ENCODE results near the gene WNT1.

The WNT1 gene

GRCh38 chr12:48994224-48995085 lies 16.3 kb downstream of the WNT1 start:
- peaks cover 25% of the 10 kb centered on the region for H3K27me3 ChIP-seq (ENCODE audit: insufficient read depth, poor library complexity, severe bottlenecking)
- H3K27ac ChIP-seq (replicated peaks), result no peak overlapping the region
- no peak for DNase-seq (ENCODE audit: low read depth in 1 of 2, low spot score in 1 of 2)
- TF ChIP-seq GABPA (IDR thresholded peaks at IDR 0.05; ENCODE audit: low read depth) (no peak), CTCF (IDR thresholded peaks at IDR 0.05; ENCODE audit: insufficient read depth, low read length) (no peak), REST (IDR thresholded peaks at IDR 0.05; ENCODE audit: insufficient replicate concordance, low read depth) (no peak), SPI1 (IDR thresholded peaks at IDR 0.05; ENCODE audit: borderline replicate concordance, low read depth) (no peak), POLR2AphosphoS5 (IDR thresholded peaks at IDR 0.05; ENCODE audit: low read depth) (no peak)
- H3K4me3 ChIP-seq (replicated peaks; ENCODE audit: insufficient read depth, low read length), result no peak overlapping the region

GRCh38 chr12:48995086-48995879 lies 17.2 kb downstream of the WNT1 start:
- no peak for TF ChIP-seq REST (IDR thresholded peaks at IDR 0.05; ENCODE audit: insufficient replicate concordance, low read depth)
- TF ChIP-seq CTCF (IDR thresholded peaks at IDR 0.05; ENCODE audit: insufficient read depth, low read length), result peak; percentile 61
- H3K4me3 ChIP-seq (replicated peaks; ENCODE audit: insufficient read depth, low read length), result no peak overlapping the region
- peaks cover 25% of the 10 kb centered on the region for H3K27me3 ChIP-seq (ENCODE audit: insufficient read depth, poor library complexity, severe bottlenecking)
- H3K27ac ChIP-seq (replicated peaks), result no peak overlapping the region
- DNase-seq (ENCODE audit: low read depth in 1 of 2, low spot score in 1 of 2), result peak in 1 of 2 experiments; percentile 60

- TF ChIP-seq GABPA (IDR thresholded peaks at IDR 0.05; ENCODE audit: low read depth), result no peak
- peak; percentile 13; the same call in 1 of the 2 replicates for TF ChIP-seq SPI1 (IDR thresholded peaks at IDR 0.05; ENCODE audit: borderline replicate concordance, low read depth)
- TF ChIP-seq POLR2AphosphoS5 (IDR thresholded peaks at IDR 0.05; ENCODE audit: low read depth), result no peak
- TF ChIP-seq REST (IDR thresholded peaks at IDR 0.05; ENCODE audit: insufficient replicate concordance, low read depth), result no peak
- peak; percentile 83 for TF ChIP-seq CTCF (IDR thresholded peaks at IDR 0.05; ENCODE audit: insufficient read depth, low read length)
- Histone ChIP-seq H3K27ac (replicated peaks) (no peak overlapping the region), H3K4me3 (replicated peaks; ENCODE audit: insufficient read depth, low read length) (peak overlapping the region; percentile 42), H3K27me3 (ENCODE audit: insufficient read depth, poor library complexity, severe bottlenecking) (peaks cover 25% of the 10 kb centered on the region)
- peak in 1 of 2 experiments; percentile 80 for DNase-seq (ENCODE audit: low read depth in 1 of 2, low spot score in 1 of 2)
These were observed 18.9 kb downstream of the WNT1 start for GRCh38 chr12:48996794-48997718.
